Cardiac muscle cell (in vitro differentiated cells and primary cell): Measurements from ENCODE around the gene VPS35. TPM values are rescaled to one million over a fixed set of nuclear protein-coding genes. Genes with fewer than 3 reads are reported as not detected.
"Not testable (repeated sequence)": the region's sequence is repeated elsewhere in the genome, so short reads cannot be mapped to it uniquely, and the experiment has no call there.

Source experiments
- DNase-seq, 2 donors: peaks; one replicate each; pipeline versions ENCODE4 v3.0.0 to v3.0.0-alpha.2; 2010 to 2017; ENCODE audit warnings: low read depth in 1 of 2, low spot score in 1 of 2
- H3K27ac ChIP-seq: fragments of 200-600 bp; sonication (generic); 2 replicates; pipeline ENCODE4 v1.5.1; 2016
- H3K27me3 ChIP-seq: fragments of 200-600 bp; sonication (generic); 2 replicates; pipeline ENCODE4 v1.6.0; 2016; ENCODE audit warnings: control low read depth
- H3K36me3 ChIP-seq: fragments of 200-600 bp; sonication (generic); 2 replicates; pipeline ENCODE4 v1.5.1; 2016; ENCODE audit warnings: control low read depth
- H3K4me1 ChIP-seq: fragments of 200-600 bp; sonication (generic); 2 replicates; pipeline ENCODE4 v1.8.1; 2017; ENCODE audit warnings: low read depth, mild to moderate bottlenecking, mixed run types
- H3K4me3 ChIP-seq: fragments of 200-600 bp; sonication (generic); 2 replicates; pipeline ENCODE4 v1.5.1; 2016; ENCODE audit warnings: mild to moderate bottlenecking
- H3K9me3 ChIP-seq: fragments of 200-600 bp; sonication (generic); 2 replicates; pipeline ENCODE4 v1.5.1; 2017; ENCODE audit warnings: low read depth, mild to moderate bottlenecking, control low read depth
- polyA plus RNA-seq: library from polyadenylated mRNA; unstranded; fragments of >200 nt; fragmentation: Nextera tagmentation; extraction: Ambion mirVana; gene quantifications from 2 replicates; pipeline ENCODE4 v1.2.1, GENCODE V29; 2016
- total RNA-seq: library from RNA; depleted of rRNA; stranded (reverse); fragments of >200 nt; gene quantifications from 2 replicates; pipeline ENCODE4 v1.2.3, GENCODE V29; 2016
- TF ChIP-seq, protein P1 (sequence below): IDR thresholded peaks from 2 replicates; pipeline ENCODE4 v1.5.1; 2012; ENCODE audit warnings: low read depth, mild to moderate bottlenecking, low read length

VPS35 gene
- total and polyA plus RNA-seq, 2 experiments from 2014 or later = 58.9 to 111 TPM

DNA sequence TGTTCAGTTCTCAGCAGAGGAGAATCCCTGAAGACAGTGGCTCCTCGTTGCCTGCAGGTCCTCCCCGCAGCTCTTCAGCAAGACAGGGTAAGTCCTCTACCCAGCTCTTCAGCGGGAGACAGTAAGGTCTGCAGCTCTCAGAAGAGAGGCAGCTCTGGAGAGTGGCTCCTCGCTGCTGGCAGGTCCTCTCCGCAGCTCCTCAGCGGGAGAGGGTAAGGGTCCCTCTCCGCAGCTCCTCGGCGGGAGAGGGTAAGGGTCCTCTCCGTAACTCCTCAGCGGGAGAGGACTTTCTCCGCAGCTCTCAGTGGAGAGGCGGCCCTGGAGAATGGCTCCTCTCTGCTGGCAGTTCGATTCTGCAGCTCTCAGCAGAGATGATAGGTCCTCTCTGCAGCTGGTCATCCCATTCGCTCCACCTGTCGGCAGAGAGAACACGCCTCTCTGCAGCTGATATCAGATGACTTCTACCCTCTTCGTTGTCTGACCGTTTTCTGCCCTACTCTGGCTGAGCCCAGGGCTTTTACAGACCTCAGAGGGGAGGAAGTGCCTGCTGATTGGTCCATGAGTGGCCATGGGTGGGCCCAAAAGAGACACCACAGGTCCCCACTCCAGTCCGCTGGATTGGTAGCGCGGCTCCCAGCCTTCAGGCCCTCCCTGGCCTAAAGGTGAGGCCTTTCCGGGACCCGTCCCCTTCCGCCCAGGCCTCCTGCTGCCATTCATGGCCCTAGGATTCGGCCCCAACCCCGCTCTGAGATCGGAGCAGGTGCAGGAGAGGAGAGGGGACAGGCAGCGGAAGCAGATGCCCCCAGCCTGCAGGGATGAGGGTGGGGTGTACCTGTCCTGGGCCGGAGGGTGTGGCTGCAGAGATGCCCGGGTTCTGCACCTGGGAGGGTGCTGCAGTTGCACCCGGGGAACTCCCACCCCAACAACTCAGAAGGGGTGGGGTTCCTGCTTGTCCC, 55.9 kb downstream of the VPS35 start:
- H3K9me3 ChIP-seq = no peaks in the 10 kb centered on the region
- peak overlapping the region; percentile 16 for H3K4me3 ChIP-seq
- TF ChIP-seq, protein P1, sequence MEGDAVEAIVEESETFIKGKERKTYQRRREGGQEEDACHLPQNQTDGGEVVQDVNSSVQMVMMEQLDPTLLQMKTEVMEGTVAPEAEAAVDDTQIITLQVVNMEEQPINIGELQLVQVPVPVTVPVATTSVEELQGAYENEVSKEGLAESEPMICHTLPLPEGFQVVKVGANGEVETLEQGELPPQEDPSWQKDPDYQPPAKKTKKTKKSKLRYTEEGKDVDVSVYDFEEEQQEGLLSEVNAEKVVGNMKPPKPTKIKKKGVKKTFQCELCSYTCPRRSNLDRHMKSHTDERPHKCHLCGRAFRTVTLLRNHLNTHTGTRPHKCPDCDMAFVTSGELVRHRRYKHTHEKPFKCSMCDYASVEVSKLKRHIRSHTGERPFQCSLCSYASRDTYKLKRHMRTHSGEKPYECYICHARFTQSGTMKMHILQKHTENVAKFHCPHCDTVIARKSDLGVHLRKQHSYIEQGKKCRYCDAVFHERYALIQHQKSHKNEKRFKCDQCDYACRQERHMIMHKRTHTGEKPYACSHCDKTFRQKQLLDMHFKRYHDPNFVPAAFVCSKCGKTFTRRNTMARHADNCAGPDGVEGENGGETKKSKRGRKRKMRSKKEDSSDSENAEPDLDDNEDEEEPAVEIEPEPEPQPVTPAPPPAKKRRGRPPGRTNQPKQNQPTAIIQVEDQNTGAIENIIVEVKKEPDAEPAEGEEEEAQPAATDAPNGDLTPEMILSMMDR = no peak
- H3K27ac ChIP-seq = no peak overlapping the region
- H3K36me3 ChIP-seq = no peaks in the 10 kb centered on the region
- H3K4me1 ChIP-seq = no peaks in the 10 kb centered on the region
- DNase-seq = peak in 1 of 2 donors; percentile 50
- H3K27me3 ChIP-seq = peaks cover 12% of the 10 kb centered on the region

DNA sequence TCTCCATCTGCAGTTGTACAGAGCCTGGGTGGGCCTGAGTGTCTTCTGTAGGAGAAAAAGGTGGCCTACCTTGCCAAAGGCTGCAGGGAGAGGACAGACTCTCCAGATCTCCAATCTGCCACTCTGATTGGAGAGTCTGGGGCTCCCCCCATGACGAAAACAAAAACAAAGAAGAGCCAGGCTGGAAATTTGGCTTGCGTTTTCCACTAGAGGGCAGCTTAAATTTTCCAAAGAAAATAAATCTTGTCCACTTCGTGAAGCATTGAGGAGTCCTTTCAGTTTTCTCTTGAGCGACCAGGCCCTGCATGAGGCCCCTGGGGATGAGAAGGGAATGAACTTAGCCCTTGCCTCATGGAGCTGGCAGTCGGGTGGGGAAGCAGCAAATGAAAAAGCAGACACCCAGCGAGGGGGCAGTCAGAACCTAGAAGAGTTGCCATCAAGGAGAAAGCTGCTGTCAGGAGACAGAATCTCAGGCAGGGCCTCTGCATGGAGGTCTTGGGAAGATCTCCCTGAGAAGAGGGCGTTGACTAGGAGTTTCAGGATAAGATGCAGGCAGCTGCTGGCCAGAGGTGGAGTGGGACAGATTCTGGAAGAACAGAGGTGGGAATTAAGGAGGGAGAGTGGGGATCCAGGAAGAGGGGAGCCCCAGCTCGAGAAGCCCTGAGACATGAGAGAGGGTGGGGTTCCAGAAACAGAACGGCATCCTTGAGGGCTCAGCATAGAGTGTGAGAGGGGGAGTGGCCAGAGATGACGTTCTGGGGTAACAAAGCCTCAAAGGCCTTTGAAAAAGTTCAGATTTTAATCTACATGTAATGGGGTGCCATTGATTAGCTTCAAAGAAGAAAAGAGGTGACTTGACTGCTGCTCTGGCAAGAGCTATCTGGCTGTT, 59.4 kb downstream of the VPS35 start:
- no peaks in the 10 kb centered on the region for H3K36me3 ChIP-seq
- H3K27me3 ChIP-seq = peaks cover 3% of the 10 kb centered on the region
- H3K4me1 ChIP-seq = no peaks in the 10 kb centered on the region
- H3K27ac ChIP-seq = no peak overlapping the region
- H3K4me3 ChIP-seq = no peak overlapping the region
- peak; percentile 18 to 77 for DNase-seq
- TF ChIP-seq, protein P1 = peak; percentile 67
- H3K9me3 ChIP-seq = no peaks in the 10 kb centered on the region

DNA sequence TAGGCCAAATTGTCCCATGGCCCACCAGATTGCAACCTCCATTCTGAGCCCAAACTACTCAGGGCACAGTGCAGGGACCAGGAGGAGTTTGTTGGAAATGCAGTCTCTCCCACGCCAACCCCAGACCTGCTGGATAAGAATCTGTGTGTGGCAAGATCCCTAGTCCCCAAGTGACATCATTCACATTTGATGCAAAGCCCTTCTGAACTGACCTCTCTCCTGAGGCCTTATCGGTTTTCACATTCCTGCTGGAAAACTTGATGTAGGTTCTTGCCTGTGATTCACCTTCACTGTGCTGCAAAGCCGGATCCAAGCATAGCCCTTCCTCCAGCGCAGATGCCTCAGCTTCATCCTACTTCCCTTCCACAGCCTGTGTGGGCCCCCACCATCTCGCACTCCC, 61.2 kb downstream of the VPS35 start:
- no peaks in the 10 kb centered on the region for H3K27me3 ChIP-seq
- no peaks in the 10 kb centered on the region for H3K36me3 ChIP-seq
- H3K4me1 ChIP-seq = no peaks in the 10 kb centered on the region
- no peak overlapping the region for H3K4me3 ChIP-seq
- no peak for DNase-seq
- H3K27ac ChIP-seq = no peak overlapping the region
- H3K9me3 ChIP-seq = no peaks in the 10 kb centered on the region
- TF ChIP-seq, protein P1 = no peak

DNA sequence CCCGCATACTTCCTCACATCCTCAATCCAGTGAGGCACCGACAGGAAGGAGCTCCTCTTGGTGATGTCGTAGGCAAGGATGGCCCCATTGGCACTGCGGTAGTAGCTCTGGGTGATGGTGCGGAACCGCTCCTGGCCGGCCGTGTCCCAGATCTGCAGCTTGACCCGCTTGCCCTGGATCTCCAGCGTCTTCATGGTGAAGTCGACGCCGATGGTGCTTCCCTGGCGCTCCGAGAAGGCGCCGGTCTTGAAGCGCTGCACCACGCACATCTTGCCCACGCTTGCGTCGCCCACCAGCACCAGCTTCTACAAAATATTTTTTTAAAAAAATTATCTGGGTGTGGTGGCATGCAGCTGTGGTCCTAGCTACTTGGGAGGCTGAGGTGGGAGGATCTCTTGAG, 62.3 kb downstream of the VPS35 start:
- H3K9me3 ChIP-seq, H3K27ac ChIP-seq, DNase-seq, H3K4me3 ChIP-seq, H3K36me3 ChIP-seq, H3K27me3 ChIP-seq, H3K4me1 ChIP-seq: not testable (repeated sequence)

DNA sequence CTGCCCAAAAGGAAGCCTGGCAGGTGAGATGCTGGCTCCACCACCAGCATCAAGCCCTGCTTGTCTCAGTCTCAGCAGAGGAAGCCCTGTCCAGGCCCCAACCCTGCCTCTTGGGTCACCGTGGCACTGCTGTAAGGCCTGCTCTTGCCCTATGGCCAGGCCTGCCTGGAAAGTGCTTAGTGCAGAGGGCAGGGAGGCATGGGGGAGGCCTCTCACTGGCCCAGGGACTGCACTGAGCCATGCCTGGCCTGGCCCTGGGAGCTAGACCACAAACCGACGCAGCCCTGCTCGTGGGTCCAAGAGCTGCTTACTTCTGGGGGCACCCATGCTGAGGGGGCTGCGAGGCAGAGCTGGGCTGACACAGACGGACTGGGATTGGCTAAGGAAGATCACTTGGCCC, 64.1 kb downstream of the VPS35 start:
- H3K4me3 ChIP-seq, H3K4me1 ChIP-seq, H3K27ac ChIP-seq, H3K36me3 ChIP-seq, DNase-seq, H3K9me3 ChIP-seq, H3K27me3 ChIP-seq: not testable (repeated sequence)

DNA sequence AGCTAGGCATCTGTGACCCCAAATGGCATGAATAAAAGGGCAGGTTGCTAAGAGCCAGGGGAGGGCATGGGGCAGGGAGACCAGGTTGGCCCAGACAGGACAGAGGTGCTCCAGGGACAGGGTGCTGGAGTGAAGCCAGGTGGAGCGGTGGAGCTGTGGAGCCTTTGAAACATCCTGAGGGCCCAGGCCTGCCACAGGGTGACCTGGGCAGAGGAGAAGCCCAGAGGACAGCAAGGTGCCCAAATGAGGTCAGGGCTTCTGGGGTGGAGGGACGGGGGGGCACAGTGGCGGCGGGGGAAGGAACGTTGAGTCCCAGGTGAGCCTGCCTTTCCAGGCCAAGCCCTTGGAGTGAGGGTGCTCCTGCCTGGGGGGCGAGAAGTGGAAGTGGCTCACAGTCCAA, 65.3 kb downstream of the VPS35 start:
- not testable (repeated sequence) for H3K27me3 ChIP-seq, H3K4me1 ChIP-seq, H3K9me3 ChIP-seq, H3K27ac ChIP-seq, H3K36me3 ChIP-seq, H3K4me3 ChIP-seq, DNase-seq

DNA sequence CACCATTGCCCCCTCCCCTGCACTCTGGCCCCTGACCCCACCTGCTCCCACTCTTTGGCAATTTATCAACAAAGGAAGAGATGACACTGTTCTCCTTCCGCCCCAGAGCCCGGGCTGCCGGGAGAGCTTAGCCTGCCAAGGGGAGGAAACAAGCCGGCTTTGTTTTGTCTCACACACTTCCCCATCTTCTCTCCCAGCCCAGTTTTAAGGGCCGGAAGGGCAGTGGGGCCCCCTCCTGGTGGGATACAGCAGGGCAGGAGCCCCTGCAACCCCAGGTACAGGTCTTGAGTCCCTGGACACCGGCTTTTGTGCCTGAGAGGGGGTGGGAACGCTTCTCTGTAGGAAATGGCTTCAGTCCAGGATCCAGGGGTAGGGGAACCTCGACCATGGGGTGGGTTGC, 65.7 kb downstream of the VPS35 start:
- H3K27ac ChIP-seq, H3K9me3 ChIP-seq, DNase-seq, H3K36me3 ChIP-seq, H3K4me3 ChIP-seq, H3K4me1 ChIP-seq, H3K27me3 ChIP-seq: not testable (repeated sequence)
